ENCODE data around the gene BHMT. TPM values are rescaled to one million over a fixed set of nuclear protein-coding genes. Genes with fewer than 3 reads are reported as not detected.

The BHMT gene
- total and polyA plus RNA-seq, 9 of the 15 experiments (the other 6 are each of a cell fraction or from before 2014, with no cell fraction given) = not detected

DNA sequence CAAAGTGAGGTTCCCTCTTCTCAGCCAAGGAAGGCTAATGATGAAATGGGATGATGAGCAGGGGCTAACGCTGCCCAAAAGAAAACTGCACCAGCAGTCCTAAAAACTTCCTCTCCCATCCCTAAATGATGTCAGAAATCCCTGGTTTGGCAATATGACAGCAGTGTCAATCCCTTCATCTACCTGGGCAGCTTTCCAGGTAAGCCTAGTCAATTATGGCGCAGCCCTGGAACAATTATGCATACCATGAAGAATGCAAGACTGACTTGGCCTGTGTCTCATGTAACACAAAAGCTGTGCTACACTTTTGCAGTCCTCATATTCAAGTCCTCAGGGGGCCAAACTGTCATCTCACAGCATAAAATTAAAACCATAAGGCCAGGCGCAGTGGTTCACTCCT lies 49.2 kb upstream of the BHMT start:
- Histone ChIP-seq H3K4me2 (ENCODE audit: insufficient read depth, low read length) (no peak overlapping the region), H3K4me3 (no peak overlapping the region), H3K9ac (ENCODE audit: insufficient read depth in 1 of 2, low read depth in 2 of 2, low read length in 2 of 2) (no peak overlapping the region), H3K27ac (ENCODE audit: extremely low read depth, low read depth, low read length) (no peak overlapping the region), H4K20me1 (replicated peaks; ENCODE audit: control insufficient read depth, insufficient read depth, low read length) (no peaks in the 10 kb centered on the region), H3K36me3 (ENCODE audit: control insufficient read depth, insufficient read depth, low read length) (no peaks in the 10 kb centered on the region), H3K79me2 (ENCODE audit: control insufficient read depth, insufficient read depth, low read length) (no peaks in the 10 kb centered on the region), H3K27me3 (ENCODE audit: control insufficient read depth in 2 of 2, insufficient read depth in 2 of 2, low read length in 2 of 2) (peaks cover 2 to 19% of the 10 kb centered on the region in 2 experiments; a peak in 4 of 5 replicates), H3K4me1 (replicated peaks in 1 of 2; ENCODE audit: control insufficient read depth in 2 of 2, insufficient read depth in 2 of 2, low read length in 2 of 2) (no peaks in the 10 kb centered on the region), H3K9me3 (replicated peaks; ENCODE audit: control insufficient read depth, insufficient read depth, low read depth, low read length) (no peaks in the 10 kb centered on the region), H3K9me1 (ENCODE audit: control insufficient read depth, insufficient read depth, low read length) (no peaks in the 10 kb centered on the region), H2AFZ (ENCODE audit: low read depth, low read length) (no peak overlapping the region)
- intact Hi-C loops (cut with micrococcal nuclease) = no loop called here
- DNase-seq (ENCODE audit: extremely low read depth in 1 of 4, low spot score in 3 of 4) (no peak), FAIRE-seq (no peak), ATAC-seq (no peak)
- 0% methylated on average over 3 of the region's 3 CpGs for WGBS (ENCODE audit: insufficient coverage, low coverage, missing lambda C conversion rate)
- in situ Hi-C loops (cut with MboI) = no loop called here
- TF ChIP-seq TCF3 (CRISPR knock-in tag; IDR thresholded peaks at IDR 0.05) (no peak), MTA3 (IDR thresholded peaks at IDR 0.05; ENCODE audit: borderline replicate concordance) (no peak), GATA2 (CRISPR knock-in tag; IDR thresholded peaks at IDR 0.05) (no peak), EP400 (IDR thresholded peaks at IDR 0.05) (no peak)
- TF ChIP-seq, protein P1, sequence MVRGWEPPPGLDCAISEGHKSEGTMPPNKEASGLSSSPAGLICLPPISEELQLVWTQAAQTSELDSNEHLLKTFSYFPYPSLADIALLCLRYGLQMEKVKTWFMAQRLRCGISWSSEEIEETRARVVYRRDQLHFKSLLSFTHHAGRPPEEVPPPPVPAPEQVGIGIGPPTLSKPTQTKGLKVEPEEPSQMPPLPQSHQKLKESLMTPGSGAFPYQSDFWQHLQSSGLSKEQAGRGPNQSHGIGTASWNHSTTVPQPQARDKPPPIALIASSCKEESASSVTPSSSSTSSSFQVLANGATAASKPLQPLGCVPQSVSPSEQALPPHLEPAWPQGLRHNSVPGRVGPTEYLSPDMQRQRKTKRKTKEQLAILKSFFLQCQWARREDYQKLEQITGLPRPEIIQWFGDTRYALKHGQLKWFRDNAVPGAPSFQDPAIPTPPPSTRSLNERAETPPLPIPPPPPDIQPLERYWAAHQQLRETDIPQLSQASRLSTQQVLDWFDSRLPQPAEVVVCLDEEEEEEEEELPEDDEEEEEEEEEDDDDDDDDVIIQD (CRISPR knock-in tag; IDR thresholded peaks at IDR 0.05) = no peak
- TF ChIP-seq, protein P2, sequence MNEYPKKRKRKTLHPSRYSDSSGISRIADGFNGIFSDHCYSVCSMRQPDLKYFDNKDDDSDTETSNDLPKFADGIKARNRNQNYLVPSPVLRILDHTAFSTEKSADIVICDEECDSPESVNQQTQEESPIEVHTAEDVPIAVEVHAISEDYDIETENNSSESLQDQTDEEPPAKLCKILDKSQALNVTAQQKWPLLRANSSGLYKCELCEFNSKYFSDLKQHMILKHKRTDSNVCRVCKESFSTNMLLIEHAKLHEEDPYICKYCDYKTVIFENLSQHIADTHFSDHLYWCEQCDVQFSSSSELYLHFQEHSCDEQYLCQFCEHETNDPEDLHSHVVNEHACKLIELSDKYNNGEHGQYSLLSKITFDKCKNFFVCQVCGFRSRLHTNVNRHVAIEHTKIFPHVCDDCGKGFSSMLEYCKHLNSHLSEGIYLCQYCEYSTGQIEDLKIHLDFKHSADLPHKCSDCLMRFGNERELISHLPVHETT (CRISPR knock-in tag; conservative IDR thresholded peaks at IDR 0.05 in 1 of 2, IDR thresholded peaks at IDR 0.05 in 1 of 2) = no peak
- TF ChIP-seq, protein P3, sequence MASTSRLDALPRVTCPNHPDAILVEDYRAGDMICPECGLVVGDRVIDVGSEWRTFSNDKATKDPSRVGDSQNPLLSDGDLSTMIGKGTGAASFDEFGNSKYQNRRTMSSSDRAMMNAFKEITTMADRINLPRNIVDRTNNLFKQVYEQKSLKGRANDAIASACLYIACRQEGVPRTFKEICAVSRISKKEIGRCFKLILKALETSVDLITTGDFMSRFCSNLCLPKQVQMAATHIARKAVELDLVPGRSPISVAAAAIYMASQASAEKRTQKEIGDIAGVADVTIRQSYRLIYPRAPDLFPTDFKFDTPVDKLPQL (IDR thresholded peaks at IDR 0.05; ENCODE audit: extremely low read depth, insufficient read length) = no peak
- TF ChIP-seq, protein P4, sequence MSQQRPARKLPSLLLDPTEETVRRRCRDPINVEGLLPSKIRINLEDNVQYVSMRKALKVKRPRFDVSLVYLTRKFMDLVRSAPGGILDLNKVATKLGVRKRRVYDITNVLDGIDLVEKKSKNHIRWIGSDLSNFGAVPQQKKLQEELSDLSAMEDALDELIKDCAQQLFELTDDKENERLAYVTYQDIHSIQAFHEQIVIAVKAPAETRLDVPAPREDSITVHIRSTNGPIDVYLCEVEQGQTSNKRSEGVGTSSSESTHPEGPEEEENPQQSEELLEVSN (IDR thresholded peaks at IDR 0.05; ENCODE audit: borderline replicate concordance in 1 of 2, extremely low read depth in 1 of 2, insufficient read depth in 1 of 2, insufficient read length in 1 of 2, low read depth in 1 of 2, low read length in 1 of 2, poor library complexity in 1 of 2, severe bottlenecking in 1 of 2) = no peak
- POLR2A ChIA-PET = no interaction called here
- BruUV-seq (replicated peaks) = no TSS peak
- CTCF ChIA-PET (ENCODE audit: low intra/inter-chr PET ratio) = no interaction called here
